HepG2 (cell line): ENCODE measurements around the gene SNX9. TPM values are rescaled to one million over a fixed set of nuclear protein-coding genes. Genes with fewer than 3 reads are reported as not detected.

Source experiments
- HDAC2 ChIP-seq: sonication (generic); formaldehyde crosslinking; IDR thresholded peaks from 2 replicates; pipeline ENCODE4 v1.4.0; 2020; ENCODE audit warnings: missing genetic modification reagents
- HOXA9 ChIP-seq: sonication (generic); formaldehyde crosslinking; IDR thresholded peaks from 2 replicates; pipeline ENCODE4 v1.8.1; 2022; ENCODE audit warnings: missing genetic modification reagents, mild to moderate bottlenecking, moderate library complexity, borderline replicate concordance
- JUND ChIP-seq: sonication (generic); formaldehyde crosslinking; IDR thresholded peaks from 2 replicates; pipeline ENCODE4 v1.8.0; 2022; ENCODE audit warnings: mild to moderate bottlenecking, missing genetic modification reagents
- KLF16 ChIP-seq, 2 experiments: sonication (generic) in 1 of 2; formaldehyde crosslinking in 1 of 2; IDR thresholded peaks; 2 replicates each; pipeline versions ENCODE4 v1.6.1 to v1.8.0; 2016 to 2023; ENCODE audit warnings: missing genetic modification reagents in 2 of 2, missing compliant biosample characterization in 1 of 2
- NCOA5 ChIP-seq: sonication (generic); formaldehyde crosslinking; IDR thresholded peaks from 2 replicates; pipeline ENCODE4 v1.4.0; 2020; ENCODE audit warnings: missing genetic modification reagents
- PHB2 ChIP-seq: fragments of 450-650 bp; IDR thresholded peaks from 2 replicates; pipeline ENCODE4 v1.6.1; 2018; ENCODE audit not compliant: partially characterized antibody
- PRPF4 ChIP-seq: fragments of 200-400 bp; formaldehyde crosslinking; IDR thresholded peaks from 2 replicates; pipeline ENCODE4 v1.6.1; 2016; ENCODE audit warnings: low read length, low read depth; ENCODE audit not compliant: poor library complexity, severe bottlenecking
- RBAK ChIP-seq: sonication (generic); formaldehyde crosslinking; IDR thresholded peaks from 2 replicates; pipeline ENCODE4 v1.5.1; 2020; ENCODE audit warnings: mild to moderate bottlenecking, missing genetic modification reagents
- RXRB ChIP-seq: IDR thresholded peaks from 2 replicates; pipeline ENCODE4 v1.6.1; 2016; ENCODE audit warnings: borderline replicate concordance, missing genetic modification reagents, missing compliant biosample characterization
- SSRP1 ChIP-seq: IDR thresholded peaks from 2 replicates; pipeline ENCODE4 v1.6.1; 2016; ENCODE audit warnings: control low read depth
- ZNF121 ChIP-seq: sonication (generic); formaldehyde crosslinking; IDR thresholded peaks from 2 replicates; pipeline ENCODE4 v1.5.0; 2020; ENCODE audit warnings: mild to moderate bottlenecking, missing genetic modification reagents
- ZNF296 ChIP-seq: sonication (generic); formaldehyde crosslinking; conservative IDR thresholded peaks from 2 replicates; pipeline ENCODE4 v1.5.0; 2020; ENCODE audit warnings: mild to moderate bottlenecking, missing genetic modification reagents
- ZNF558 ChIP-seq: sonication (generic); formaldehyde crosslinking; IDR thresholded peaks from 2 replicates; pipeline ENCODE4 v1.9.0; 2022; ENCODE audit warnings: mild to moderate bottlenecking, missing genetic modification reagents, borderline replicate concordance
- ZNF564 ChIP-seq: sonication (generic); formaldehyde crosslinking; IDR thresholded peaks from 2 replicates; pipeline ENCODE4 v1.8.1; 2023; ENCODE audit warnings: mild to moderate bottlenecking, missing genetic modification reagents
- ZNF574 ChIP-seq: sonication (generic); formaldehyde crosslinking; IDR thresholded peaks from 2 replicates; pipeline ENCODE4 v1.4.0; 2020; ENCODE audit warnings: missing genetic modification reagents
- polyA plus RNA-seq, 8 experiments: library from polyadenylated mRNA; depleted of rRNA in 3 of 8; stranded (reverse) in 7 of 8; unstranded in 1 of 8; fragments of >200 nt; fragmentation: Illumina TruSeq in 4 of 8; extraction: Trizol in 4 of 8; gene quantifications; 2 replicates each; pipeline versions ENCODE4 v1.2.1 to v1.2.3, GENCODE V29; 2011 to 2016; ENCODE audit warnings: low read depth in 4 of 8, missing spikeins in 1 of 8, mixed read lengths in 1 of 8; ENCODE audit not compliant: insufficient read depth in 1 of 8
- total RNA-seq, 5 experiments: library from RNA; depleted of rRNA; stranded (reverse); fragments of >200 nt; fragmentation: Illumina TruSeq; extraction: Trizol; gene quantifications; 2 replicates each; pipeline ENCODE4 v1.2.3, GENCODE V29; 2016; ENCODE audit warnings: low read depth in 1 of 5
- TF ChIP-seq, protein P1 (sequence below): sonication (generic); formaldehyde crosslinking; IDR thresholded peaks from 2 replicates; pipeline ENCODE4 v1.4.0; 2020; ENCODE audit warnings: missing genetic modification reagents
- TF ChIP-seq, protein P2 (sequence below): sonication (generic); formaldehyde crosslinking; IDR thresholded peaks from 2 replicates; pipeline ENCODE4 v1.4.0; 2020; ENCODE audit warnings: missing genetic modification reagents, low read depth, mild to moderate bottlenecking, borderline replicate concordance
- TF ChIP-seq, protein P3 (sequence below): sonication (generic); formaldehyde crosslinking; IDR thresholded peaks from 2 replicates; pipeline ENCODE4 v1.9.0; 2021; ENCODE audit warnings: missing genetic modification reagents, borderline replicate concordance

Gene SNX9
- total and polyA plus RNA-seq, 2 of the 13 experiments (the other 11 are each of a cell fraction or from before 2014, with no cell fraction given) = 21.9 to 36.0 TPM

DNA sequence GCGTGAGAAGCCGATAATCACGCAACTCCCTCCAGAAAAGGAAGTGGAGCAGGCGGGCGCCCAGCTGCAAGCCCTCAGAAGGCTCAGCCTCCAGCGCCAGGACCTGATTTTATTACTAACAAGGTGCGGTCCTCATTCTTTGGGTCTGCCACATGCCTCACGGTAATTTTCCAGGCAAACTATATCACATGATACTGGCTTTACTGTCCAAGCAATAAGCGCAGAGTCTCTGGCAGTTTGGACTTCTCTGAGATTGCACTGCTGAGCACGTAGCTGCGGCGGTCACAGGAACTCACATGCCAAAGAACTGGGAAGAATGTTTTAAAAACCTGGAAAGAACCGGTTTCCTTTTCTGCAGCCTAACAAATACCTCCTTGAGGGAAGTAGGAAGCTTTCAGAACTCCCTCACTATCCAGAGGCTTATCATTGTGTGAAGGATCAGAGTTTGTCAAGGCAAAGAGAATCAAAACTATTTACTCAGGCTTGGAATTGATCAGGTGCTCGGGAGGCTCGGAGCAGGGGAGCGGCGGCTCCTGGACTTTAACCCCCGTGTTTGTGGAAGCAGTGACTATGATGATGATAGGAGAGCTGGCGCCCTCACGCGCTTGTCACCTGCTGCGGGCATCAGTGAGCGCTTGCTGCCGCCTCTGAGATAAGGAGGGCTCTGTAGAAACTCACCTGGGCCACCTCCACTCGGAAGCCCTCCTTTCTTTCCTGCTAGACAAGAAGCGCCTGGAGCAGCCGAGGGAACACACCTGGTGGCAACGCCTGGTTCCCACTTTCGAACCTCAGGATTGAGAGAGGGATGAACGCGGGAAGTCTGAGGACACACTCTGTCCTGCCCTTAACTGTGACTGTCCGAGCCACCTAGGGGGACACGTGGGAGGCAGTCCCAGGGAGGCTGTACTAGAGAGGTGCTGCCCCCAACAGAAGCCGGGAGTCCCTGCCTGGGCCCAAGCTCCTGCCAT is 131.4 kb downstream of the SNX9 start (continued):
- TF ChIP-seq, protein P1, sequence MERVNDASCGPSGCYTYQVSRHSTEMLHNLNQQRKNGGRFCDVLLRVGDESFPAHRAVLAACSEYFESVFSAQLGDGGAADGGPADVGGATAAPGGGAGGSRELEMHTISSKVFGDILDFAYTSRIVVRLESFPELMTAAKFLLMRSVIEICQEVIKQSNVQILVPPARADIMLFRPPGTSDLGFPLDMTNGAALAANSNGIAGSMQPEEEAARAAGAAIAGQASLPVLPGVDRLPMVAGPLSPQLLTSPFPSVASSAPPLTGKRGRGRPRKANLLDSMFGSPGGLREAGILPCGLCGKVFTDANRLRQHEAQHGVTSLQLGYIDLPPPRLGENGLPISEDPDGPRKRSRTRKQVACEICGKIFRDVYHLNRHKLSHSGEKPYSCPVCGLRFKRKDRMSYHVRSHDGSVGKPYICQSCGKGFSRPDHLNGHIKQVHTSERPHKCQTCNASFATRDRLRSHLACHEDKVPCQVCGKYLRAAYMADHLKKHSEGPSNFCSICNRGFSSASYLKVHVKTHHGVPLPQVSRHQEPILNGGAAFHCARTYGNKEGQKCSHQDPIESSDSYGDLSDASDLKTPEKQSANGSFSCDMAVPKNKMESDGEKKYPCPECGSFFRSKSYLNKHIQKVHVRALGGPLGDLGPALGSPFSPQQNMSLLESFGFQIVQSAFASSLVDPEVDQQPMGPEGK (CRISPR knock-in tag) = peak; percentile 10; the same call in 1 of the 2 replicates
- no peak for TF ChIP-seq ZNF121 (CRISPR knock-in tag)
- TF ChIP-seq ZNF558 (CRISPR knock-in tag) = peak; percentile 61; the same call in 1 of the 2 replicates
- TF ChIP-seq ZNF574 = peak; percentile 81
- no peak for TF ChIP-seq ZNF296 (CRISPR knock-in tag)
- TF ChIP-seq ZNF564 (CRISPR knock-in tag) = peak; percentile 39; the same call in 1 of the 2 replicates
- TF ChIP-seq RXRB (CRISPR knock-in tag) = peak; percentile 83
- TF ChIP-seq, protein P2, sequence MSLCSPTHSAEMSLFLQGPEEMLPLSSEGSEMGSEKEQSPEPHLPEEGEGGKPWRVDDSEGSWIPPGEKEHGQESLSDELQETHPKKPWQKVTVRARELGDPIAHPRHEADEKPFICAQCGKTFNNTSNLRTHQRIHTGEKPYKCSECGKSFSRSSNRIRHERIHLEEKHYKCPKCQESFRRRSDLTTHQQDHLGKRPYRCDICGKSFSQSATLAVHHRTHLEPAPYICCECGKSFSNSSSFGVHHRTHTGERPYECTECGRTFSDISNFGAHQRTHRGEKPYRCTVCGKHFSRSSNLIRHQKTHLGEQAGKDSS = peak; percentile 93; the same call in 1 of the 2 replicates
- TF ChIP-seq RBAK = no peak
- TF ChIP-seq PHB2 = no peak
- TF ChIP-seq NCOA5 (CRISPR knock-in tag) = 0 out of 2 replicates have a peak, but pooled peaks have one; percentile 49
- TF ChIP-seq KLF16 (CRISPR knock-in tag; IDR thresholded peaks at IDR 0.05) = peak in 1 of 2 experiments; percentile 79; a peak in 2 of 4 replicates
- TF ChIP-seq, protein P3, sequence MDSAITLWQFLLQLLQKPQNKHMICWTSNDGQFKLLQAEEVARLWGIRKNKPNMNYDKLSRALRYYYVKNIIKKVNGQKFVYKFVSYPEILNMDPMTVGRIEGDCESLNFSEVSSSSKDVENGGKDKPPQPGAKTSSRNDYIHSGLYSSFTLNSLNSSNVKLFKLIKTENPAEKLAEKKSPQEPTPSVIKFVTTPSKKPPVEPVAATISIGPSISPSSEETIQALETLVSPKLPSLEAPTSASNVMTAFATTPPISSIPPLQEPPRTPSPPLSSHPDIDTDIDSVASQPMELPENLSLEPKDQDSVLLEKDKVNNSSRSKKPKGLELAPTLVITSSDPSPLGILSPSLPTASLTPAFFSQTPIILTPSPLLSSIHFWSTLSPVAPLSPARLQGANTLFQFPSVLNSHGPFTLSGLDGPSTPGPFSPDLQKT = no peak
- TF ChIP-seq PRPF4 = no peak
- TF ChIP-seq SSRP1 (CRISPR knock-in tag) = no peak
- TF ChIP-seq JUND (CRISPR knock-in tag) = no peak
- no peak for TF ChIP-seq HOXA9 (CRISPR knock-in tag)
- peak; percentile 84 for TF ChIP-seq HDAC2 (CRISPR knock-in tag)
